ENCODE data around the gene GRIN2A.

The GRIN2A gene

GRCh38 chr16:9821331-9821730, 360.9 kb downstream of the GRIN2A start:
- Histone ChIP-seq H3K23ac (ENCODE audit: low read length) (no peak overlapping the region), H3K27me3 (ENCODE audit: insufficient read depth, low read length, poor library complexity) (no peaks in the 10 kb centered on the region), H3K36me3 (ENCODE audit: control insufficient read depth, insufficient read depth, low read length) (no peaks in the 10 kb centered on the region), H3K79me2 (ENCODE audit: control insufficient read depth, insufficient read depth, low read length) (no peaks in the 10 kb centered on the region), H3K4me2 (ENCODE audit: low read length) (no peak overlapping the region), H3K27ac (ENCODE audit: low read depth, low read length) (no peak overlapping the region), H3K4ac (ENCODE audit: low read depth, low read length) (no peak overlapping the region), H2BK15ac (replicated peaks; ENCODE audit: low read depth) (no peak overlapping the region), H3K79me1 (ENCODE audit: low read length) (no peaks in the 10 kb centered on the region), H2BK120ac (ENCODE audit: low read depth, low read length) (no peak overlapping the region), H3K18ac (ENCODE audit: low read length) (no peak overlapping the region), H3K4me1 (ENCODE audit: control insufficient read depth, low read depth, low read length) (peaks cover 4% of the 10 kb centered on the region), H2BK5ac (ENCODE audit: low read length) (no peak overlapping the region), H3K4me3 (ENCODE audit: low read length) (no peak overlapping the region), H4K5ac (ENCODE audit: low read length) (no peak overlapping the region), H3K9ac (ENCODE audit: low read length) (no peak overlapping the region), H2AK5ac (ENCODE audit: low read length) (no peak overlapping the region), H3K56ac (ENCODE audit: low read length) (no peak overlapping the region), H4K8ac (ENCODE audit: low read depth, low read length) (no peak overlapping the region)
- no peak for DNase-seq
- no CpG with 5 or more reads among the region's 3 CpGs for WGBS (ENCODE audit: extremely low coverage, insufficient coverage, low lambda C conversion rate)

- Histone ChIP-seq H2BK5ac (ENCODE audit: low read length) (no peak overlapping the region), H3K27me3 (ENCODE audit: insufficient read depth, low read length, poor library complexity) (no peaks in the 10 kb centered on the region), H3K4me2 (ENCODE audit: low read length) (no peak overlapping the region), H2AK5ac (ENCODE audit: low read length) (no peak overlapping the region), H3K18ac (ENCODE audit: low read length) (no peak overlapping the region), H3K23ac (ENCODE audit: low read length) (no peak overlapping the region), H3K56ac (ENCODE audit: low read length) (no peak overlapping the region), H3K79me1 (ENCODE audit: low read length) (no peaks in the 10 kb centered on the region), H4K8ac (ENCODE audit: low read depth, low read length) (no peak overlapping the region), H3K36me3 (ENCODE audit: control insufficient read depth, insufficient read depth, low read length) (no peaks in the 10 kb centered on the region), H2BK120ac (ENCODE audit: low read depth, low read length) (peak overlapping the region; percentile 36), H3K79me2 (ENCODE audit: control insufficient read depth, insufficient read depth, low read length) (no peaks in the 10 kb centered on the region), H2BK15ac (replicated peaks; ENCODE audit: low read depth) (no peak overlapping the region), H3K27ac (ENCODE audit: low read depth, low read length) (no peak overlapping the region), H3K4me3 (ENCODE audit: low read length) (no peak overlapping the region), H3K4ac (ENCODE audit: low read depth, low read length) (no peak overlapping the region), H3K9ac (ENCODE audit: low read length) (no peak overlapping the region), H4K5ac (ENCODE audit: low read length) (no peak overlapping the region), H3K4me1 (ENCODE audit: control insufficient read depth, low read depth, low read length) (peaks cover 4% of the 10 kb centered on the region)
- no CpG with 5 or more reads among the region's 8 CpGs for WGBS (ENCODE audit: extremely low coverage, insufficient coverage, low lambda C conversion rate)
- peak; percentile 88 for DNase-seq
Measured at GRCh38 chr16:9820476-9821246, 361.6 kb downstream of the GRIN2A start.

- no peaks in the 10 kb centered on the region for H3K27me3 ChIP-seq (ENCODE audit: insufficient read depth, low read length, poor library complexity)
- H4K5ac ChIP-seq (ENCODE audit: low read length), result no peak overlapping the region
- no peak overlapping the region for H3K4me2 ChIP-seq (ENCODE audit: low read length)
- H3K27ac ChIP-seq (ENCODE audit: low read depth, low read length), result no peak overlapping the region
- H2BK5ac ChIP-seq (ENCODE audit: low read length), result no peak overlapping the region
- H3K79me1 ChIP-seq (ENCODE audit: low read length), result no peaks in the 10 kb centered on the region
- no peak overlapping the region for H3K56ac ChIP-seq (ENCODE audit: low read length)
- H2BK120ac ChIP-seq (ENCODE audit: low read depth, low read length), result no peak overlapping the region
- H4K8ac ChIP-seq (ENCODE audit: low read depth, low read length), result no peak overlapping the region
- H3K4me1 ChIP-seq (ENCODE audit: control insufficient read depth, low read depth, low read length), result peaks cover 4% of the 10 kb centered on the region
- DNase-seq, result no peak
- H3K4me3 ChIP-seq (ENCODE audit: low read length), result no peak overlapping the region
- no peak overlapping the region for H3K9ac ChIP-seq (ENCODE audit: low read length)
- no peak overlapping the region for H2AK5ac ChIP-seq (ENCODE audit: low read length)
- no CpG with 5 or more reads among the region's 1 CpG for WGBS (ENCODE audit: extremely low coverage, insufficient coverage, low lambda C conversion rate)
- no peak overlapping the region for H3K4ac ChIP-seq (ENCODE audit: low read depth, low read length)
- no peaks in the 10 kb centered on the region for H3K36me3 ChIP-seq (ENCODE audit: control insufficient read depth, insufficient read depth, low read length)
- H3K23ac ChIP-seq (ENCODE audit: low read length), result no peak overlapping the region
- H2BK15ac ChIP-seq (replicated peaks; ENCODE audit: low read depth), result no peak overlapping the region
- no peak overlapping the region for H3K18ac ChIP-seq (ENCODE audit: low read length)
- no peaks in the 10 kb centered on the region for H3K79me2 ChIP-seq (ENCODE audit: control insufficient read depth, insufficient read depth, low read length)
Measured at GRCh38 chr16:9818702-9819101, 363.5 kb downstream of the GRIN2A start.

GRCh38 chr16:9817586-9817985, 364.6 kb downstream of the GRIN2A start:
- Histone ChIP-seq H4K5ac (ENCODE audit: low read length) (no peak overlapping the region), H3K79me2 (ENCODE audit: control insufficient read depth, insufficient read depth, low read length) (no peaks in the 10 kb centered on the region), H3K18ac (ENCODE audit: low read length) (no peak overlapping the region), H3K23ac (ENCODE audit: low read length) (no peak overlapping the region), H3K36me3 (ENCODE audit: control insufficient read depth, insufficient read depth, low read length) (no peaks in the 10 kb centered on the region), H3K56ac (ENCODE audit: low read length) (no peak overlapping the region), H3K9ac (ENCODE audit: low read length) (no peak overlapping the region), H3K4ac (ENCODE audit: low read depth, low read length) (no peak overlapping the region), H3K4me1 (ENCODE audit: control insufficient read depth, low read depth, low read length) (peaks cover 4% of the 10 kb centered on the region), H3K4me3 (ENCODE audit: low read length) (no peak overlapping the region), H4K8ac (ENCODE audit: low read depth, low read length) (no peak overlapping the region), H3K79me1 (ENCODE audit: low read length) (no peaks in the 10 kb centered on the region), H2BK15ac (replicated peaks; ENCODE audit: low read depth) (no peak overlapping the region), H2AK5ac (ENCODE audit: low read length) (no peak overlapping the region), H2BK5ac (ENCODE audit: low read length) (no peak overlapping the region), H2BK120ac (ENCODE audit: low read depth, low read length) (no peak overlapping the region), H3K27me3 (ENCODE audit: insufficient read depth, low read length, poor library complexity) (no peaks in the 10 kb centered on the region), H3K4me2 (ENCODE audit: low read length) (no peak overlapping the region), H3K27ac (ENCODE audit: low read depth, low read length) (no peak overlapping the region)
- WGBS (ENCODE audit: extremely low coverage, insufficient coverage, low lambda C conversion rate), result no CpG with 5 or more reads among the region's 4 CpGs
- DNase-seq, result no peak

GRCh38 chr16:9816644-9817043, 365.6 kb downstream of the GRIN2A start:
- WGBS (ENCODE audit: extremely low coverage, insufficient coverage, low lambda C conversion rate), result no CpG with 5 or more reads among the region's 2 CpGs
- no peaks in the 10 kb centered on the region for H3K79me1 ChIP-seq (ENCODE audit: low read length)
- H3K4me2 ChIP-seq (ENCODE audit: low read length), result no peak overlapping the region
- no peak overlapping the region for H3K56ac ChIP-seq (ENCODE audit: low read length)
- H2AK5ac ChIP-seq (ENCODE audit: low read length), result no peak overlapping the region
- no peaks in the 10 kb centered on the region for H3K79me2 ChIP-seq (ENCODE audit: control insufficient read depth, insufficient read depth, low read length)
- H3K9ac ChIP-seq (ENCODE audit: low read length), result no peak overlapping the region
- H2BK120ac ChIP-seq (ENCODE audit: low read depth, low read length), result no peak overlapping the region
- no peak overlapping the region for H2BK5ac ChIP-seq (ENCODE audit: low read length)
- no peak overlapping the region for H4K5ac ChIP-seq (ENCODE audit: low read length)
- no peak overlapping the region for H3K27ac ChIP-seq (ENCODE audit: low read depth, low read length)
- no peak overlapping the region for H3K18ac ChIP-seq (ENCODE audit: low read length)
- no peaks in the 10 kb centered on the region for H3K27me3 ChIP-seq (ENCODE audit: insufficient read depth, low read length, poor library complexity)
- H2BK15ac ChIP-seq (replicated peaks; ENCODE audit: low read depth), result no peak overlapping the region
- H3K4me1 ChIP-seq (ENCODE audit: control insufficient read depth, low read depth, low read length), result peaks cover 4% of the 10 kb centered on the region
- no peak overlapping the region for H4K8ac ChIP-seq (ENCODE audit: low read depth, low read length)
- H3K36me3 ChIP-seq (ENCODE audit: control insufficient read depth, insufficient read depth, low read length), result no peaks in the 10 kb centered on the region
- H3K4me3 ChIP-seq (ENCODE audit: low read length), result no peak overlapping the region
- no peak overlapping the region for H3K23ac ChIP-seq (ENCODE audit: low read length)
- H3K4ac ChIP-seq (ENCODE audit: low read depth, low read length), result no peak overlapping the region
- no peak for DNase-seq

- H4K8ac ChIP-seq (ENCODE audit: low read depth, low read length), result no peak overlapping the region
- H2BK15ac ChIP-seq (replicated peaks; ENCODE audit: low read depth), result no peak overlapping the region
- H3K27me3 ChIP-seq (ENCODE audit: insufficient read depth, low read length, poor library complexity), result no peaks in the 10 kb centered on the region
- no peak overlapping the region for H3K27ac ChIP-seq (ENCODE audit: low read depth, low read length)
- no peaks in the 10 kb centered on the region for H3K36me3 ChIP-seq (ENCODE audit: control insufficient read depth, insufficient read depth, low read length)
- H3K9ac ChIP-seq (ENCODE audit: low read length), result no peak overlapping the region
- H3K4me2 ChIP-seq (ENCODE audit: low read length), result no peak overlapping the region
- H3K56ac ChIP-seq (ENCODE audit: low read length), result no peak overlapping the region
- H3K4me3 ChIP-seq (ENCODE audit: low read length), result no peak overlapping the region
- DNase-seq, result no peak
- no peak overlapping the region for H3K18ac ChIP-seq (ENCODE audit: low read length)
- no peak overlapping the region for H2AK5ac ChIP-seq (ENCODE audit: low read length)
- no peak overlapping the region for H3K4ac ChIP-seq (ENCODE audit: low read depth, low read length)
- H3K79me1 ChIP-seq (ENCODE audit: low read length), result no peaks in the 10 kb centered on the region
- H2BK120ac ChIP-seq (ENCODE audit: low read depth, low read length), result no peak overlapping the region
- no CpG with 5 or more reads among the region's 4 CpGs for WGBS (ENCODE audit: extremely low coverage, insufficient coverage, low lambda C conversion rate)
- H3K79me2 ChIP-seq (ENCODE audit: control insufficient read depth, insufficient read depth, low read length), result no peaks in the 10 kb centered on the region
- H3K4me1 ChIP-seq (ENCODE audit: control insufficient read depth, low read depth, low read length), result peaks cover 2% of the 10 kb centered on the region
- no peak overlapping the region for H2BK5ac ChIP-seq (ENCODE audit: low read length)
- no peak overlapping the region for H4K5ac ChIP-seq (ENCODE audit: low read length)
- H3K23ac ChIP-seq (ENCODE audit: low read length), result no peak overlapping the region
Measured at GRCh38 chr16:9813665-9814064, 368.6 kb downstream of the GRIN2A start.
